HCT116 (cell line): Measurements from ENCODE around the gene ANKRD34C. TPM values are rescaled to one million over a fixed set of nuclear protein-coding genes. Genes with fewer than 3 reads are reported as not detected.
A peak's percentile ranks its signal among the peaks of the same experiment; 100 is the strongest.

Experiments used
- ATAC-seq: fragments of 200-7000 bp; cut with Tn5 transposase; 2 replicates; pipeline ENCODE4 v1.9.1; 2020; ENCODE audit warnings: mild to moderate bottlenecking, moderate library complexity
- BruUV-seq: library from RNA; stranded (reverse); fragments of 400-500 nt; replicated peaks from 2 replicates; lab custom pipeline; 2021; lab: Mats Ljungman, UMichigan
- CTCF ChIA-PET: fragments of 300-600 bp; sonication (Branson Sonifier 250); formaldehyde crosslinking; loops from one replicate; lab custom pipeline; 2021; ENCODE audit warnings: antibody characterized with exemption; lab: Charles Lee
- POLR2A ChIA-PET: fragments of 300-600, 350-600 bp; sonication (Branson Sonifier 250); formaldehyde crosslinking; loops from one replicate; lab custom pipeline; 2021; ENCODE audit warnings: antibody characterized with exemption; lab: Charles Lee
- RAD21 ChIA-PET, 2 experiments: fragments of 300-600 bp; sonication (Branson Sonifier 250); formaldehyde crosslinking; loops; one replicate each; lab custom pipeline; 2023; ENCODE audit warnings: low total read pairs in 2 of 2; ENCODE audit not compliant: uncharacterized antibody in 2 of 2, unreplicated experiment in 2 of 2, low non-redundant PET in 1 of 2; lab: Charles Lee
- DNase-seq: peaks from one replicate; pipeline ENCODE4 v3.0.0-alpha.2; 2010; ENCODE audit warnings: low read depth, low spot score
- H2AFZ ChIP-seq: fragments of 200-600 bp; shearing (Covaris generic), sonication (generic); 2 replicates; pipeline ENCODE4 v1.6.1; 2017; ENCODE audit warnings: low read depth, mixed run types, mixed read lengths, antibody characterized with exemption, low read length; ENCODE audit not compliant: poor library complexity, severe bottlenecking
- H3K27ac ChIP-seq: 2 replicates; pipeline ENCODE4 v1.5.1; 2012; ENCODE audit warnings: low read depth, low read length
- H3K27me3 ChIP-seq: fragments of 200-600 bp; sonication (generic); 2 replicates; pipeline ENCODE4 v1.6.1; 2016; ENCODE audit warnings: mixed run types, low read length, mixed read lengths; ENCODE audit not compliant: insufficient read depth
- H3K36me3 ChIP-seq, 2 experiments: fragments of 200-500 bp in 1 of 2; fragments of 200-600 bp in 1 of 2; sonication (Bioruptor generic) in 1 of 2; sonication (generic) in 1 of 2; 2 replicates each; pipeline versions ENCODE4 v1.5.1 to v1.6.1; 2014 to 2016; ENCODE audit warnings: low read length in 2 of 2, inconsistent platforms in 1 of 2, mixed read lengths in 1 of 2, mixed run types in 1 of 2; ENCODE audit not compliant: insufficient read depth in 2 of 2, control insufficient read depth in 1 of 2
- H3K4me1 ChIP-seq, 2 experiments: fragments of 200-600 bp in 1 of 2; sonication (generic) in 1 of 2; 2 replicates each; pipeline versions ENCODE4 v1.5.1 to v1.6.1; 2012 to 2017; ENCODE audit warnings: low read length in 2 of 2, inconsistent platforms in 1 of 2, mild to moderate bottlenecking in 1 of 2, mixed read lengths in 1 of 2, mixed run types in 1 of 2, moderate library complexity in 1 of 2; ENCODE audit not compliant: insufficient read depth in 2 of 2, control insufficient read depth in 1 of 2
- H3K4me2 ChIP-seq: fragments of 200-600 bp; sonication (generic); 2 replicates; pipeline ENCODE4 v1.6.1; 2017; ENCODE audit warnings: mixed run types, low read length, mixed read lengths
- H3K4me3 ChIP-seq, 2 experiments: fragments of 200-600 bp in 1 of 2; sonication (generic) in 1 of 2; replicated peaks in 1 of 2; 2 replicates each; pipeline ENCODE4 v1.5.1; 2011 to 2016; ENCODE audit warnings: low read length in 2 of 2, control low read depth in 1 of 2, low read depth in 1 of 2, mild to moderate bottlenecking in 1 of 2, mixed read lengths in 1 of 2, mixed run types in 1 of 2
- H3K79me2 ChIP-seq: fragments of 200-600 bp; sonication (generic); 2 replicates; pipeline ENCODE4 v1.6.1; 2017; ENCODE audit warnings: mild to moderate bottlenecking, mixed run types, low read length, moderate library complexity, mixed read lengths; ENCODE audit not compliant: insufficient read depth
- H3K9ac ChIP-seq: fragments of 200-600 bp; sonication (generic); 2 replicates; pipeline ENCODE4 v1.6.1; 2016; ENCODE audit warnings: low read length, mixed read lengths
- H3K9me2 ChIP-seq: fragments of 200-600 bp; sonication (generic), shearing (Covaris generic); 2 replicates; pipeline ENCODE4 v1.6.1; 2017; ENCODE audit warnings: mixed run types, mild to moderate bottlenecking, moderate library complexity; ENCODE audit not compliant: insufficient read depth
- H3K9me3 ChIP-seq, 2 experiments: fragments of 200-500 bp in 1 of 2; fragments of 200-600 bp in 1 of 2; sonication (Bioruptor generic) in 1 of 2; sonication (generic) in 1 of 2; 2 replicates each; pipeline ENCODE4 v1.6.1; 2014 to 2017; ENCODE audit warnings: low read length in 2 of 2, mixed read lengths in 2 of 2, inconsistent platforms in 1 of 2, low read depth in 1 of 2, mild to moderate bottlenecking in 1 of 2, mixed run types in 1 of 2, moderate library complexity in 1 of 2; ENCODE audit not compliant: control insufficient read depth in 1 of 2, insufficient read depth in 1 of 2
- H4K20me1 ChIP-seq: fragments of 200-600 bp; sonication (generic), shearing (Covaris generic); 2 replicates; pipeline ENCODE4 v1.6.1; 2017; ENCODE audit warnings: mixed run types, mild to moderate bottlenecking, moderate library complexity; ENCODE audit not compliant: insufficient read depth
- EGR1 ChIP-seq: IDR thresholded peaks from 2 replicates; pipeline ENCODE4 v1.6.1; 2012; ENCODE audit warnings: low read depth
- JUND ChIP-seq: IDR thresholded peaks from 2 replicates; pipeline ENCODE4 v1.6.1; 2012
- POLR2AphosphoS5 ChIP-seq: IDR thresholded peaks from 2 replicates; pipeline ENCODE4 v1.6.1; 2011; ENCODE audit warnings: mild to moderate bottlenecking, low read depth, low read length, moderate library complexity
- RAD21 ChIP-seq: IDR thresholded peaks from 2 replicates; pipeline ENCODE4 v1.6.1; 2012; ENCODE audit warnings: low read depth, mild to moderate bottlenecking
- intact Hi-C: fragments of 100-400 bp; cut with micrococcal nuclease; formaldehyde crosslinking; loops from 2 replicates; pipeline ENCODE4 v1.10.0; 2022
- total RNA-seq: library from RNA; stranded (reverse); gene quantifications from one replicate; pipeline ENCODE4 v1.2.1, GENCODE V29; 2021; ENCODE audit not compliant: unreplicated experiment
- TF ChIP-seq, protein P1 (sequence below): IDR thresholded peaks from 2 replicates; pipeline ENCODE4 v1.6.1; 2012; ENCODE audit warnings: low read depth
- TF ChIP-seq, protein P2 (sequence below): IDR thresholded peaks from 2 replicates; pipeline ENCODE4 v1.6.1; 2012

Gene ANKRD34C
- total RNA-seq, 1 experiment from 2014 or later, result not detected

DNA sequence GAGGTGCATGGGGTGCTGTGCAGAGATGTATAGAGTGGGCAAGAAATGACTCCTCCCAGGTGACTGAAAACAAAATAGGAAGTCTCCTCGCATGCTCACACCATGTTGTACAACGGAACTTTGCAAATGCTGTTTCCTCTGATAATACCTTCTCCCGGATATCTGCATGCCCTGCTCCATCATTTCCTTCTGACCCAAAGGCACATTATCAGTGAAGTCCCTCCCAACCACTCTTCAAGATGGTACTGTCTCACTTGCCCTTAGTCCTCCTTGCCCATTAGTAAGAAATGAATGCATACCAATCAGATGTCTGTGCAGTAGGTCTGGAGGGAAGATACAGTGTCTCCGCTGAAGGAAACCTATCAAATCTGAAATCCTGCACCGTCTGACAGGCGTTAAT is 40.4 kb downstream of the ANKRD34C start (continued):
- TF ChIP-seq EGR1, result no peak
- TF ChIP-seq POLR2AphosphoS5, result no peak
- no peak for TF ChIP-seq JUND

DNA sequence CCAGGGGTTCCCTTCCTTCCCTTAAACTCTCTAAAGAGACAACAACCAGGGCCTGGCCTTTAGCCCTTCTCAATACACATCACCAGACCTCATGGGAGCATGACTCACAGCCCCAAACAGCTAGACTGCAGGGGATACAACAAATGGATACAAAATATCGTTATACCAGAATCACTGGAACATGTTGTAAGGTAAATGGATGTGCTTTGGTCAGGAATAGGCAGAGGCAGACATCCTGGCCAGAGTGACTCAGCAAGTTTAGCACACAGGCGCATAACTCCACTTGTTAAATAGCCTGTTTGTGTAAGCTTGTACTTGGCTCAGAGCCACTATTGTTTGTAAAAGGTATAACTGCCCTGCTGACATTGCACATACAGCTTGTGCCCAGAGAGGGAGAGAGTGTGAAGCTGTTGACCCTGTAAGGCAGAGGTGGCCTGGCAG is 46.7 kb downstream of the ANKRD34C start:
- POLR2A ChIA-PET, result no interaction called here
- DNase-seq (no peak), ATAC-seq (peak; percentile 64)
- Histone ChIP-seq H2AFZ (no peak overlapping the region), H3K79me2 (peaks cover 8% of the 10 kb centered on the region; the same call in 1 of the 2 replicates), H3K4me2 (peak overlapping the region; percentile 4; the same call in 1 of the 2 replicates), H3K27me3 (no peaks in the 10 kb centered on the region), H3K9ac (no peak overlapping the region), H3K9me3 (no peaks in the 10 kb centered on the region), H3K36me3 (0 out of 4 replicates have a peak, but pooled peaks cover 3 to 12% of the 10 kb centered on the region in 2 experiments), H3K4me3 (no peak overlapping the region), H3K4me1 (peaks cover 18 to 21% of the 10 kb centered on the region in 2 experiments; a peak in 3 of 4 replicates), H4K20me1 (no peaks in the 10 kb centered on the region), H3K9me2 (no peaks in the 10 kb centered on the region)
- no TSS peak for BruUV-seq
- CTCF ChIA-PET, result interaction anchor here (1.2 kb wide), 1 partner anchor 11 kb away, joined by 7 read pairs; no protein-coding TSS in a partner anchor
- RAD21 ChIA-PET, result no interaction called here
- intact Hi-C loops, result no loop called here
- TF ChIP-seq, protein P1, sequence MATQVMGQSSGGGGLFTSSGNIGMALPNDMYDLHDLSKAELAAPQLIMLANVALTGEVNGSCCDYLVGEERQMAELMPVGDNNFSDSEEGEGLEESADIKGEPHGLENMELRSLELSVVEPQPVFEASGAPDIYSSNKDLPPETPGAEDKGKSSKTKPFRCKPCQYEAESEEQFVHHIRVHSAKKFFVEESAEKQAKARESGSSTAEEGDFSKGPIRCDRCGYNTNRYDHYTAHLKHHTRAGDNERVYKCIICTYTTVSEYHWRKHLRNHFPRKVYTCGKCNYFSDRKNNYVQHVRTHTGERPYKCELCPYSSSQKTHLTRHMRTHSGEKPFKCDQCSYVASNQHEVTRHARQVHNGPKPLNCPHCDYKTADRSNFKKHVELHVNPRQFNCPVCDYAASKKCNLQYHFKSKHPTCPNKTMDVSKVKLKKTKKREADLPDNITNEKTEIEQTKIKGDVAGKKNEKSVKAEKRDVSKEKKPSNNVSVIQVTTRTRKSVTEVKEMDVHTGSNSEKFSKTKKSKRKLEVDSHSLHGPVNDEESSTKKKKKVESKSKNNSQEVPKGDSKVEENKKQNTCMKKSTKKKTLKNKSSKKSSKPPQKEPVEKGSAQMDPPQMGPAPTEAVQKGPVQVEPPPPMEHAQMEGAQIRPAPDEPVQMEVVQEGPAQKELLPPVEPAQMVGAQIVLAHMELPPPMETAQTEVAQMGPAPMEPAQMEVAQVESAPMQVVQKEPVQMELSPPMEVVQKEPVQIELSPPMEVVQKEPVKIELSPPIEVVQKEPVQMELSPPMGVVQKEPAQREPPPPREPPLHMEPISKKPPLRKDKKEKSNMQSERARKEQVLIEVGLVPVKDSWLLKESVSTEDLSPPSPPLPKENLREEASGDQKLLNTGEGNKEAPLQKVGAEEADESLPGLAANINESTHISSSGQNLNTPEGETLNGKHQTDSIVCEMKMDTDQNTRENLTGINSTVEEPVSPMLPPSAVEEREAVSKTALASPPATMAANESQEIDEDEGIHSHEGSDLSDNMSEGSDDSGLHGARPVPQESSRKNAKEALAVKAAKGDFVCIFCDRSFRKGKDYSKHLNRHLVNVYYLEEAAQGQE, result no peak
- no peak for TF ChIP-seq RAD21
- TF ChIP-seq, protein P2, sequence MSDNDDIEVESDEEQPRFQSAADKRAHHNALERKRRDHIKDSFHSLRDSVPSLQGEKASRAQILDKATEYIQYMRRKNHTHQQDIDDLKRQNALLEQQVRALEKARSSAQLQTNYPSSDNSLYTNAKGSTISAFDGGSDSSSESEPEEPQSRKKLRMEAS, result 0 out of 2 replicates have a peak, but pooled peaks have one; percentile 14
- TF ChIP-seq, all 23 proteins: peak for 1
- peak overlapping the region; percentile 54 for H3K27ac ChIP-seq

Other genes starting within 250 kb of the ANKRD34C start
- gene RASGRF1, start 191.9 kb upstream of the ANKRD34C start, total RNA-seq, result 2.4 TPM
- 53.6 TPM for gene TMED3, start 28.4 kb downstream of the ANKRD34C start, total RNA-seq
- gene MINAR1, start 149.6 kb downstream of the ANKRD34C start, total RNA-seq, result 1.9 TPM